Activated T-cell treated with anti-CD3 and anti-CD28 coated beads for 48 hours (primary cell): Measurements from ENCODE around the gene DPH5.
"Not testable (repeated sequence)": the region's sequence is repeated elsewhere in the genome, so short reads cannot be mapped to it uniquely, and the experiment has no call there.

Experiments
- DNase-seq: peaks from one replicate; pipeline ENCODE4 v3.0.0-alpha.2; 2020; ENCODE audit warnings: low read depth

DPH5 gene

GRCh38 chr1:101025657-101026429 lies at the start of gene DPH5:
TSS of gene DPH5 (minus strand) at chr1:101025784. CDS start at chr1:101025443, 341 bp downstream.
- DNase-seq, result peak; percentile 87

GRCh38 chr1:101073836-101074235 lies 48.3 kb upstream of the DPH5 start:
- no peak for DNase-seq

GRCh38 chr1:101071470-101071891 lies 45.9 kb upstream of the DPH5 start:
- no peak for DNase-seq

- DNase-seq, result no peak
These were observed 43.6 kb upstream of the DPH5 start for GRCh38 chr1:101069158-101069557.

GRCh38 chr1:101066937-101067335 lies 41.4 kb upstream of the DPH5 start:
- DNase-seq, result not testable (repeated sequence)

- no peak for DNase-seq
These were observed 40.8 kb upstream of the DPH5 start for GRCh38 chr1:101066260-101066936.

- no peak for DNase-seq
These were observed 40.0 kb upstream of the DPH5 start for GRCh38 chr1:101065575-101065974.

- DNase-seq, result no peak
These were observed 39.1 kb upstream of the DPH5 start for GRCh38 chr1:101064697-101065096.

GRCh38 chr1:101060992-101061391 lies 35.4 kb upstream of the DPH5 start:
- no peak for DNase-seq

GRCh38 chr1:101059945-101060542 lies 34.5 kb upstream of the DPH5 start:
- no peak for DNase-seq

GRCh38 chr1:101055623-101056022 lies 30.0 kb upstream of the DPH5 start:
- DNase-seq, result no peak

GRCh38 chr1:101051688-101052638 lies 26.4 kb upstream of the DPH5 start:
- DNase-seq, result no peak

- DNase-seq, result no peak
These were observed 25.3 kb upstream of the DPH5 start for GRCh38 chr1:101050869-101051268.

- no peak for DNase-seq
These were observed 19.2 kb upstream of the DPH5 start for GRCh38 chr1:101044749-101045148.

GRCh38 chr1:101044259-101044658 lies 18.7 kb upstream of the DPH5 start:
- no peak for DNase-seq

GRCh38 chr1:101043776-101044175 lies 18.2 kb upstream of the DPH5 start:
- no peak for DNase-seq

GRCh38 chr1:101041300-101041699 lies 15.7 kb upstream of the DPH5 start:
- no peak for DNase-seq

- DNase-seq, result no peak
These were observed 15.1 kb upstream of the DPH5 start for GRCh38 chr1:101040666-101041065.

- DNase-seq, result no peak
These were observed 13.7 kb upstream of the DPH5 start for GRCh38 chr1:101039245-101039644.

- DNase-seq, result no peak
These were observed 11.7 kb upstream of the DPH5 start for GRCh38 chr1:101037316-101037715.

- no peak for DNase-seq
These were observed 7.4 kb upstream of the DPH5 start for GRCh38 chr1:101033017-101033416.

GRCh38 chr1:101032129-101032528 lies 6.5 kb upstream of the DPH5 start:
- DNase-seq, result not testable (repeated sequence)
